Esophagus muscularis mucosa (tissue), 3 donors: ENCODE data around the gene PROB1.

Source experiments
- EP300 ChIP-seq: sonication (generic); formaldehyde crosslinking; IDR thresholded peaks from one replicate; pipeline ENCODE4 v1.6.1; 2017; ENCODE audit warnings: antibody characterized with exemption
- TF ChIP-seq, protein P1 (sequence below), 3 experiments: fragments of 200-600 bp in 2 of 3; fragments of 450-650 bp in 1 of 3; sonication (generic) in 2 of 3; IDR thresholded peaks; one replicate each; pipeline ENCODE4 v1.5.1; 2017 to 2019; ENCODE audit warnings: antibody characterized with exemption in 3 of 3, mild to moderate bottlenecking in 2 of 3, moderate library complexity in 1 of 3

DNA sequence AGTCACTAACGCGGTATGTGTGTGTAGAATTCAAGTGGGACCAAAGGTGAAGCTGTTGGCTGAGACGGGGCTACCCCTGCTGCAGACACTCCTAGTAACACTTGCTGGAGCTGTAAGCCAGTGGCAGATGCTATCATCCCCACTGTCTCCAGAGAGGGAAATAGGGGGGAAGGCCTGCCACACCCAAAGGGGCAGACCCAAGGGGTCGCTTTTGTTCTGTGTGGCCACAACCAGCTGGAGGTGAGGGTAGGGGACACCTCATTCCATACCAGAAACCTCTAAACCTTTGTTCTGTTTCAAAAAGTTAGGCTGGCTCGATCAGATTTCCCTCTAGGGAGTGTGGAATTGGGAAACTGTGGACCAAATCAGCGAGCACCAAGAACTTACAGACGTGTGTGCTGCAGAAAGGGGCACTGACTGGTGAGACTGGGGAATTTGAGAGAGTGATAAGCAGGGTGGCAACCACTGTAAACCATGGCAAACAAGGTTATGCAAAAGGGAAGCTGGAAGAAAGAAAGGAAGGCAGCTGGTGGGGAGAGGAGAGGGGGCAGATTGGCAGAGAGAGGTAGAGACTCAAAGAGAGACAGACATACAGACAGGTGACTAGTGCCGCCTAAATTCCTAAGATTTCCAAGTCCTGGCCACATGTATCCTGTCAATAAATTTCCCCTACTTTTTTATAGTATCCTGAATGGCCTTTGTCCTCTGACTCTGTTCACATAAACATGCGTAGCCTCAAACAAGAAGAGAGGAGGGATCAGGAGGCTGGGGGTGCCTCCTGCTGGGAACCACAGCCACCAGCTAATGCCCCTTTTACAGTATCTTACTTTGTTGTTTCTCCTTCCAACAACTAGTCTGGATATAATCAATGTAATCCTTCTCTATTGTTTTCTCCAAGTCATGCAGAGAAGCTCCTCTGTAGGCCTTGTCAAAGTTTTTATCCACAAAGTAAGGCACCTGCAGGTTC is 24.6 kb upstream of the PROB1 start:
- TF ChIP-seq, protein P1, sequence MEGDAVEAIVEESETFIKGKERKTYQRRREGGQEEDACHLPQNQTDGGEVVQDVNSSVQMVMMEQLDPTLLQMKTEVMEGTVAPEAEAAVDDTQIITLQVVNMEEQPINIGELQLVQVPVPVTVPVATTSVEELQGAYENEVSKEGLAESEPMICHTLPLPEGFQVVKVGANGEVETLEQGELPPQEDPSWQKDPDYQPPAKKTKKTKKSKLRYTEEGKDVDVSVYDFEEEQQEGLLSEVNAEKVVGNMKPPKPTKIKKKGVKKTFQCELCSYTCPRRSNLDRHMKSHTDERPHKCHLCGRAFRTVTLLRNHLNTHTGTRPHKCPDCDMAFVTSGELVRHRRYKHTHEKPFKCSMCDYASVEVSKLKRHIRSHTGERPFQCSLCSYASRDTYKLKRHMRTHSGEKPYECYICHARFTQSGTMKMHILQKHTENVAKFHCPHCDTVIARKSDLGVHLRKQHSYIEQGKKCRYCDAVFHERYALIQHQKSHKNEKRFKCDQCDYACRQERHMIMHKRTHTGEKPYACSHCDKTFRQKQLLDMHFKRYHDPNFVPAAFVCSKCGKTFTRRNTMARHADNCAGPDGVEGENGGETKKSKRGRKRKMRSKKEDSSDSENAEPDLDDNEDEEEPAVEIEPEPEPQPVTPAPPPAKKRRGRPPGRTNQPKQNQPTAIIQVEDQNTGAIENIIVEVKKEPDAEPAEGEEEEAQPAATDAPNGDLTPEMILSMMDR (IDR thresholded peaks at IDR 0.05) = no peak
- no peak for TF ChIP-seq EP300
